ENCODE results near the gene SOBP.

Gene SOBP

GRCh38 chr6:107697682-107698081 is 207.8 kb downstream of the SOBP start:
- DNase-seq = no peak

- no peak for DNase-seq
These were observed 208.2 kb downstream of the SOBP start for GRCh38 chr6:107698146-107698545.

- DNase-seq = no peak
These were observed 209.3 kb downstream of the SOBP start for GRCh38 chr6:107699254-107699653.

- no peak for DNase-seq
These were observed 209.9 kb downstream of the SOBP start for GRCh38 chr6:107699697-107700325.

GRCh38 chr6:107703606-107704005 is 213.7 kb downstream of the SOBP start:
- DNase-seq = no peak

GRCh38 chr6:107704347-107705013 is 214.6 kb downstream of the SOBP start:
- no peak for DNase-seq

- DNase-seq = no peak
These were observed 216.7 kb downstream of the SOBP start for GRCh38 chr6:107706516-107707115.

- no peak for DNase-seq
These were observed 217.7 kb downstream of the SOBP start for GRCh38 chr6:107707346-107708275.

GRCh38 chr6:107708435-107708834 is 218.5 kb downstream of the SOBP start:
- no peak for DNase-seq

GRCh38 chr6:107709341-107709740 is 219.4 kb downstream of the SOBP start:
- no peak for DNase-seq
